HG03039 (cell line): Measurements from ENCODE around the gene LACC1.

Source experiments
- ATAC-seq: cut with Tn5 transposase; IDR thresholded peaks from one replicate; pipeline ENCODE4 v1.9.1; 2021; ENCODE audit warnings: mild to moderate bottlenecking, moderate library complexity; ENCODE audit not compliant: unreplicated experiment

Gene LACC1

DNA sequence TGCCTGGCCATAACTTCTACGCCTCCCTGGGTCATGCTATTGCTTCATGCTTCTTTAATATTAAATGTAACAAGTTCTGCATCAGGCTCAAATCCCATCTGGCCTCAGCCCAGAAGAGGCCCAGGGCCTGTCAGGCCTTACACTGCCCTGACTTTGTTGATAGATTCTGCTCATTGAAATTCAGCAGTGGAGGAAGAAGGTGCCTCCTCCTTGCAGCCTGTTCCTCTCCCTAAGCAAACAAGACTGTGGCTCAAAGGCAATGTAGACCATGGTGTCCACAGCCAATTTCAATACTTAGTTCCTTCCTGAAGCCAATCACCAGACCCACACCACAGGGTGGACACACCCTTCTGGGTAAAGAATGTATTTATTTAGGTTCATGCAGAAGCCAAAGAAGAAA lies 59.4 kb downstream of the LACC1 start:
- ATAC-seq: no peak

DNA sequence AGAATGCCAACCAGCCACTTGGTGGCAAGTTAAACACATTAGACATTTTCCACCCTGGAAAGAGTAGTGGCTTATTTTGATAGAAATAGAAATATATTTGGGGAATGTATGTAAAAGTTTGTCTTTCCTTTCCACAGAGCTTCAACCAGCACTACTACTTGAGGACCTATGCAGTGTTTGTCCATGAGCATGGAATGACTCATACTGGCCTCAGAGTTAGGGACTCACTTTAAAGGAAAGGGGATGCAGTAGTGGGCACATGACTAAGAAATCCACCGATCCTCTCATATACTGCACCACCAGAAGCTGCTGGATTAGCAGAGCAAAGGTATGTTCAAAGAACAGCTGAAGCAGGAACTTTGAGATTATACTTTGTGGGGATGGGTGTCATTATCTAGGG lies 62.6 kb downstream of the LACC1 start:
- no peak for ATAC-seq
